Transverse colon (tissue), 4 donors: Measurements from ENCODE around the gene CENPT.

Source experiments
- POLR2A ChIP-seq: fragments of 450-650 bp; IDR thresholded peaks from one replicate; pipeline ENCODE4 v1.6.1; 2016; ENCODE audit warnings: antibody characterized with exemption, mild to moderate bottlenecking, moderate library complexity
- POLR2AphosphoS5 ChIP-seq, 3 donors: sonication (generic); formaldehyde crosslinking; IDR thresholded peaks; one replicate each; pipeline ENCODE4 v1.6.1; 2016; ENCODE audit warnings: antibody characterized with exemption in 3 of 3
- TF ChIP-seq, protein P1 (sequence below), 5 experiments: fragments of 200-600 bp in 3 of 5; fragments of 450-650 bp in 2 of 5; sonication (generic) in 3 of 5; IDR thresholded peaks; 1 replicate in 2 of 5; 2 replicates in 3 of 5; pipeline ENCODE4 v1.5.1; 2016 to 2017; ENCODE audit warnings: antibody characterized with exemption in 5 of 5, inconsistent platforms in 3 of 5, mild to moderate bottlenecking in 2 of 5, moderate library complexity in 1 of 5

DNA sequence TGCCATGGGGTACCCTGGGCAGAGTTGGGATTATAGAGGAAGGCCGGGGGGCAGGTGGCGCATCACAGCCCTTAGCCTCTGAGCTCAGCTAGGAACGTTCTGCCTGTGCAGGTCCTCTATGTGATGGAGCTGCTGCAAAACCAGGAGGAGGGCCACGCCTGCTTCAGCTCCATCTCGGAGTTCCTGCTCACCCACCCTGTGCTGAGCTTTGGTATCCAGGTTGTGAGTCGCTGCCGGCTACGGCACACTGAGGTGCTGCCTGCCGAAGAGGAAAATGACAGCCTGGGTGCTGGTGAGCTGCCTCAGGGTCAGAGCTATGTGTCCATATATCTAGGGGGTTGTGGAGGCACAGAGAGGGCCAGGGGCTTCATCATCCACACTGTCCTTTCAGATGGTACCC lies 31.4 kb upstream of the CENPT start:
- TF ChIP-seq POLR2A (no peak), POLR2AphosphoS5 (IDR thresholded peaks at IDR 0.05) (no peak)
- TF ChIP-seq, protein P1, sequence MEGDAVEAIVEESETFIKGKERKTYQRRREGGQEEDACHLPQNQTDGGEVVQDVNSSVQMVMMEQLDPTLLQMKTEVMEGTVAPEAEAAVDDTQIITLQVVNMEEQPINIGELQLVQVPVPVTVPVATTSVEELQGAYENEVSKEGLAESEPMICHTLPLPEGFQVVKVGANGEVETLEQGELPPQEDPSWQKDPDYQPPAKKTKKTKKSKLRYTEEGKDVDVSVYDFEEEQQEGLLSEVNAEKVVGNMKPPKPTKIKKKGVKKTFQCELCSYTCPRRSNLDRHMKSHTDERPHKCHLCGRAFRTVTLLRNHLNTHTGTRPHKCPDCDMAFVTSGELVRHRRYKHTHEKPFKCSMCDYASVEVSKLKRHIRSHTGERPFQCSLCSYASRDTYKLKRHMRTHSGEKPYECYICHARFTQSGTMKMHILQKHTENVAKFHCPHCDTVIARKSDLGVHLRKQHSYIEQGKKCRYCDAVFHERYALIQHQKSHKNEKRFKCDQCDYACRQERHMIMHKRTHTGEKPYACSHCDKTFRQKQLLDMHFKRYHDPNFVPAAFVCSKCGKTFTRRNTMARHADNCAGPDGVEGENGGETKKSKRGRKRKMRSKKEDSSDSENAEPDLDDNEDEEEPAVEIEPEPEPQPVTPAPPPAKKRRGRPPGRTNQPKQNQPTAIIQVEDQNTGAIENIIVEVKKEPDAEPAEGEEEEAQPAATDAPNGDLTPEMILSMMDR (IDR thresholded peaks at IDR 0.05): no peak
